Loucy (cell line): ENCODE measurements around the gene MED13L.

Source experiments
- EZH2phosphoT487 ChIP-seq: fragments of 200-600 bp; IDR thresholded peaks from 2 replicates; pipeline ENCODE4 v1.6.1; 2018; ENCODE audit warnings: antibody characterized with exemption, mild to moderate bottlenecking, moderate library complexity, borderline replicate concordance
- TF ChIP-seq, protein P1 (sequence below): fragments of 200-600 bp; sonication (generic); conservative IDR thresholded peaks from 2 replicates; pipeline ENCODE4 v1.5.1; 2014; ENCODE audit warnings: mild to moderate bottlenecking, antibody characterized with exemption, low read length

DNA sequence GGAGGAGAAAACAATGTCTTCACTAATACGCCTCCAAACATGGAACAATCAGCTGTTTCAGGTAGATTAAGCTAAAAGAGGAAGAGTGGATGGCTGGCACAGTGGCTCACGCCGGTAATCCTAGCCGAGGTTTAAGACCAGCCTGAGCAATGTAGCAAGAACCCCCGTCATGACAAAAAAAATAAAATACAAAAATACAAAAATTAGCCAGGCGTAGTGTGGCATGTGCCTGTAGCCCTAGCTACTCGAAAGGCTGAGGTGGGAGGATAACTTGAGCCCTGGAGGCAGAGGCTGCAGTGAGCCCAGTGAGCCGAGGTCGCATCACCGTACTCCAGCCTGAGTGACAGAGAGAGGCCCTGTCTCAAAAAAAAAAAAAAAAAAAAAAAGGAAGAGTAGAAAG, 1.2 kb upstream of the MED13L start:
- TF ChIP-seq, protein P1, sequence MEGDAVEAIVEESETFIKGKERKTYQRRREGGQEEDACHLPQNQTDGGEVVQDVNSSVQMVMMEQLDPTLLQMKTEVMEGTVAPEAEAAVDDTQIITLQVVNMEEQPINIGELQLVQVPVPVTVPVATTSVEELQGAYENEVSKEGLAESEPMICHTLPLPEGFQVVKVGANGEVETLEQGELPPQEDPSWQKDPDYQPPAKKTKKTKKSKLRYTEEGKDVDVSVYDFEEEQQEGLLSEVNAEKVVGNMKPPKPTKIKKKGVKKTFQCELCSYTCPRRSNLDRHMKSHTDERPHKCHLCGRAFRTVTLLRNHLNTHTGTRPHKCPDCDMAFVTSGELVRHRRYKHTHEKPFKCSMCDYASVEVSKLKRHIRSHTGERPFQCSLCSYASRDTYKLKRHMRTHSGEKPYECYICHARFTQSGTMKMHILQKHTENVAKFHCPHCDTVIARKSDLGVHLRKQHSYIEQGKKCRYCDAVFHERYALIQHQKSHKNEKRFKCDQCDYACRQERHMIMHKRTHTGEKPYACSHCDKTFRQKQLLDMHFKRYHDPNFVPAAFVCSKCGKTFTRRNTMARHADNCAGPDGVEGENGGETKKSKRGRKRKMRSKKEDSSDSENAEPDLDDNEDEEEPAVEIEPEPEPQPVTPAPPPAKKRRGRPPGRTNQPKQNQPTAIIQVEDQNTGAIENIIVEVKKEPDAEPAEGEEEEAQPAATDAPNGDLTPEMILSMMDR = no peak
- TF ChIP-seq EZH2phosphoT487 = no peak
